Trophoblast cell (in vitro differentiated cells and primary cell): Measurements from ENCODE around the gene UST.

Experiments
- DNase-seq, 2 donors: peaks; one replicate each; pipeline ENCODE4 v3.0.0-alpha.2; 2016
- H2AFZ ChIP-seq: 2 replicates; pipeline ENCODE4 v1.6.1; 2013; ENCODE audit warnings: low read length, moderate library complexity, mild to moderate bottlenecking; ENCODE audit not compliant: insufficient read depth, poor library complexity
- H2AK5ac ChIP-seq: 2 replicates; pipeline ENCODE4 v1.6.1; 2013; ENCODE audit warnings: mild to moderate bottlenecking, low read length
- H2BK120ac ChIP-seq: 2 replicates; pipeline ENCODE4 v1.6.1; 2013; ENCODE audit warnings: low read length, mild to moderate bottlenecking, moderate library complexity; ENCODE audit not compliant: insufficient read depth, poor library complexity
- H2BK12ac ChIP-seq: 2 replicates; pipeline ENCODE4 v1.6.1; 2013; ENCODE audit warnings: mild to moderate bottlenecking, low read length, moderate library complexity
- H2BK5ac ChIP-seq: 2 replicates; pipeline ENCODE4 v1.6.1; 2013; ENCODE audit warnings: low read length, low read depth, moderate library complexity, mild to moderate bottlenecking; ENCODE audit not compliant: poor library complexity
- H3K14ac ChIP-seq: 2 replicates; pipeline ENCODE4 v1.6.1; 2013; ENCODE audit warnings: mild to moderate bottlenecking, low read length
- H3K18ac ChIP-seq: 2 replicates; pipeline ENCODE4 v1.6.1; 2013; ENCODE audit warnings: mild to moderate bottlenecking, low read length
- H3K23ac ChIP-seq: 2 replicates; pipeline ENCODE4 v1.6.1; 2013; ENCODE audit warnings: low read length
- H3K27ac ChIP-seq: 2 replicates; pipeline ENCODE4 v1.5.1; 2013; ENCODE audit warnings: low read depth, mild to moderate bottlenecking, inconsistent platforms, low read length, moderate library complexity
- H3K27me3 ChIP-seq: 2 replicates; pipeline ENCODE4 v1.6.1; 2013; ENCODE audit warnings: inconsistent platforms, mild to moderate bottlenecking, low read length, moderate library complexity; ENCODE audit not compliant: insufficient read depth
- H3K36me3 ChIP-seq, 2 experiments: 1 replicate in 1 of 2; 2 replicates in 1 of 2; pipeline ENCODE4 v1.6.1; 2013; ENCODE audit warnings: low read length in 2 of 2, mild to moderate bottlenecking in 2 of 2, moderate library complexity in 1 of 2; ENCODE audit not compliant: insufficient read depth in 2 of 2, control insufficient read depth in 1 of 2
- H3K4ac ChIP-seq: 2 replicates; pipeline ENCODE4 v1.6.1; 2013; ENCODE audit warnings: low read depth, mild to moderate bottlenecking, low read length, moderate library complexity
- H3K4me1 ChIP-seq, 2 experiments: 1 replicate in 1 of 2; 2 replicates in 1 of 2; pipeline ENCODE4 v1.6.1; 2013; ENCODE audit warnings: low read length in 2 of 2, mild to moderate bottlenecking in 2 of 2, moderate library complexity in 1 of 2; ENCODE audit not compliant: insufficient read depth in 2 of 2, control insufficient read depth in 1 of 2
- H3K4me2 ChIP-seq: 2 replicates; pipeline ENCODE4 v1.6.1; 2013; ENCODE audit warnings: inconsistent platforms, mild to moderate bottlenecking, low read length, moderate library complexity
- H3K4me3 ChIP-seq: 2 replicates; pipeline ENCODE4 v1.5.1; 2013; ENCODE audit warnings: mild to moderate bottlenecking, low read depth, low read length, inconsistent platforms
- H3K79me1 ChIP-seq: one replicate; pipeline ENCODE4 v1.6.1; 2013; ENCODE audit warnings: low read length
- H3K79me2 ChIP-seq: 2 replicates; pipeline ENCODE4 v1.6.1; 2013; ENCODE audit warnings: low read length, mild to moderate bottlenecking; ENCODE audit not compliant: control insufficient read depth, insufficient read depth, poor library complexity
- H3K9ac ChIP-seq: 2 replicates; pipeline ENCODE4 v1.6.1; 2013; ENCODE audit warnings: mild to moderate bottlenecking, low read length
- H3K9me3 ChIP-seq: 2 replicates; pipeline ENCODE4 v1.6.1; 2013; ENCODE audit warnings: low read depth, mild to moderate bottlenecking, control low read depth, inconsistent platforms, low read length; ENCODE audit not compliant: insufficient read depth
- H4K12ac ChIP-seq: 2 replicates; pipeline ENCODE4 v1.6.1; 2013; ENCODE audit warnings: low read depth, mild to moderate bottlenecking, low read length, moderate library complexity
- H4K8ac ChIP-seq: 2 replicates; pipeline ENCODE4 v1.6.1; 2013; ENCODE audit warnings: low read depth, mild to moderate bottlenecking, low read length, moderate library complexity
- H4K91ac ChIP-seq: one replicate; pipeline ENCODE4 v1.6.1; 2013; ENCODE audit warnings: low read depth, mild to moderate bottlenecking, low read length, moderate library complexity
- WGBS: extraction: QIAGEN DNeasy Blood & Tissue Kit; methylation state at CpG from one replicate; pipeline ENCODE4 v1.1.7; 2013; ENCODE audit warnings: missing lambda C conversion rate; ENCODE audit not compliant: insufficient read length, insufficient coverage; ENCODE audit errors: extremely low coverage; 5-methylcytosine and 5-hydroxymethylcytosine counted together

UST gene

DNA sequence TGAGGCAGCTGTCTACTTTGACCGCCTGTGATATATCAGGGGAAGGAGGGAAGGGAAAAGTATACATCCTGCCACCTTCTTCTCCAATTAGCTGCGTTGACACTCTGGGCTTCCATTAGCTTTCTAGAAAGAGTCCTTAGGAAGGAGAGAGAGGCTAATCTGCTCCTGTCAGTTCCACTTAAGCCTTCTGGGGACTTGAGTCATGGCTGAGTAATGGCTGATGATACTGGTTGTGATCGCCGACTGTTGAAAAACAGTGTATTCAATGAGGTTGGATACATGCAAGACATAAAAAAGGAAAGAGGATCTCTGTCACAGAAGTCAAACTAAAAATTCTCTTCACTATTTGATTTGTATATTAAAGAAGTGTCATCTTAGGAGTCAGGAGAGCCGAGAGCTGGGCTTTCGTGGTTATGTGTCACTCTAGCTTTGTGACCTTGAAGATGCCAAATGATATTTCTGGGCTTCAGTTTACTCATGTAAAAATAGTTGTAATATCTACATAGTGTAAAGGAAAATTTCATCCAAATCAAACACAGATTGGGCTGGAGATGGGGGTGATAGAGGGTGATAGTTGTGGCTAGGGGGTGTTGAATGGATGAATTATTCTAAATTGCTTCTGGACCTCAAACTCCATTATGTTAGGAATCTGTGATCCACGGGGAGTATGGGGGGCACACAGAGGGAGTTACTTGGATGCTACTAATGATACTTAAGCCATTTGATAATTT, 189.0 kb downstream of the UST start:
- Histone ChIP-seq H3K9ac (no peak overlapping the region), H4K91ac (no peak overlapping the region), H3K36me3 (peaks cover 0 to 2% of the 10 kb centered on the region in 2 experiments), H3K27ac (no peak overlapping the region), H3K9me3 (no peaks in the 10 kb centered on the region), H3K18ac (no peak overlapping the region), H3K27me3 (no peaks in the 10 kb centered on the region), H2BK12ac (no peak overlapping the region), H4K12ac (no peak overlapping the region), H2AK5ac (no peak overlapping the region), H3K23ac (no peak overlapping the region), H3K4ac (no peak overlapping the region), H2BK5ac (no peak overlapping the region), H3K4me2 (no peak overlapping the region), H3K4me1 (no peaks in the 10 kb centered on the region), H3K79me1 (no peaks in the 10 kb centered on the region), H2AFZ (no peak overlapping the region), H2BK120ac (no peak overlapping the region), H3K4me3 (no peak overlapping the region), H3K14ac (no peak overlapping the region), H3K79me2 (no peaks in the 10 kb centered on the region), H4K8ac (no peak overlapping the region)
- peak; percentile 41 to 67 for DNase-seq
- no CpG with 5 or more reads among the region's 7 CpGs for WGBS

DNA sequence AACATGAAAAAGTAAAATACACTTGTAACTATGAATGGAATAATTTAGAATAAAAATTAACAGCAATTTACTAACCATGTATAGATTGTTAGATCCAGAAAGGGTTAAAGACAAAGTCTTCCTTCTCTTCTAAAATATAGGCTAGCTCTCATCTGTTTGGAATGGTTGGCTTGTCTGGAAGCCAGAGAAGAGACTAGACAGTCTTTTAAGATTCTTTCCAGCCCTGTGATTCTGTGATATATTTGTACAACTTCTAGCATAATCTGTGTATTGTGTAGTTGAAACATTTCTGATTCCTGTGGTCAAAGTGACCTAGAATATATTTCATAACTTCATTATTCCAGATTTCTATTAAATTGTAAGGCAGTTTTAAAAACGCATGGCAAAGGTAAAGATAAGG, 196.6 kb downstream of the UST start:
- no peaks in the 10 kb centered on the region for H3K79me2 ChIP-seq
- H3K23ac ChIP-seq: no peak overlapping the region
- H3K18ac ChIP-seq: no peak overlapping the region
- H3K27me3 ChIP-seq: no peaks in the 10 kb centered on the region
- H4K91ac ChIP-seq: no peak overlapping the region
- H2AFZ ChIP-seq: no peak overlapping the region
- H2BK12ac ChIP-seq: no peak overlapping the region
- H4K8ac ChIP-seq: no peak overlapping the region
- no peak overlapping the region for H3K14ac ChIP-seq
- H4K12ac ChIP-seq: no peak overlapping the region
- no peak overlapping the region for H3K4me2 ChIP-seq
- H3K79me1 ChIP-seq: no peaks in the 10 kb centered on the region
- H2BK120ac ChIP-seq: no peak overlapping the region
- no peak overlapping the region for H2AK5ac ChIP-seq
- no peak overlapping the region for H3K27ac ChIP-seq
- no peak overlapping the region for H3K9ac ChIP-seq
- WGBS: no CpG with 5 or more reads among the region's 1 CpG
- no peaks in the 10 kb centered on the region for H3K36me3 ChIP-seq
- H3K4me3 ChIP-seq: no peak overlapping the region
- H3K4me1 ChIP-seq: no peaks in the 10 kb centered on the region
- no peaks in the 10 kb centered on the region for H3K9me3 ChIP-seq
- peak; percentile 10 to 73 for DNase-seq
- no peak overlapping the region for H2BK5ac ChIP-seq
- no peak overlapping the region for H3K4ac ChIP-seq

DNA sequence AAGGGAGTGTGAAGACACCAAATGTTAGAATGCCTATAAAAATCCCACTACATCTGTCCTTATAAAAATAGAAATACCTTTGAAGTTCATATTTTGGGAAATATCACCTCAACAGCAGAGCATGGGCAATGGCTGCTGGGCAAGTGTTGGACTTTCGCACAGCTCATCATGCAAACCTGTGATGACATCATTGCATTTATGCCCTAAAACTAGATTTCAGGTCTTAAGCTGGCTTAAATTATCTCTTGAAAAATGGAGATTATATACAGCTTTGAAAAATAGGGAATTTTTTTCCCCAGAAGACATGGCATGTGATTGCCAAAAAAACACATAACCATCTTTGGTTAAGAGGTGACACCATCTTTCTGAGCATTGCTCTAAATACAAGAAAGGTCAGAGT, 197.8 kb downstream of the UST start:
- H3K27ac ChIP-seq: no peak overlapping the region
- no peaks in the 10 kb centered on the region for H3K79me2 ChIP-seq
- H3K4me3 ChIP-seq: no peak overlapping the region
- no peak overlapping the region for H3K9ac ChIP-seq
- no CpG with 5 or more reads among the region's 1 CpG for WGBS
- no peak overlapping the region for H4K8ac ChIP-seq
- H2BK120ac ChIP-seq: no peak overlapping the region
- no peak overlapping the region for H2AK5ac ChIP-seq
- H3K4ac ChIP-seq: no peak overlapping the region
- no peak overlapping the region for H3K14ac ChIP-seq
- DNase-seq: no peak
- no peaks in the 10 kb centered on the region for H3K36me3 ChIP-seq
- no peak overlapping the region for H3K4me2 ChIP-seq
- H3K18ac ChIP-seq: no peak overlapping the region
- H3K9me3 ChIP-seq: no peaks in the 10 kb centered on the region
- no peaks in the 10 kb centered on the region for H3K4me1 ChIP-seq
- no peak overlapping the region for H2BK12ac ChIP-seq
- H2BK5ac ChIP-seq: no peak overlapping the region
- H2AFZ ChIP-seq: no peak overlapping the region
- H4K12ac ChIP-seq: no peak overlapping the region
- no peaks in the 10 kb centered on the region for H3K79me1 ChIP-seq
- no peaks in the 10 kb centered on the region for H3K27me3 ChIP-seq
- no peak overlapping the region for H3K23ac ChIP-seq
- no peak overlapping the region for H4K91ac ChIP-seq

DNA sequence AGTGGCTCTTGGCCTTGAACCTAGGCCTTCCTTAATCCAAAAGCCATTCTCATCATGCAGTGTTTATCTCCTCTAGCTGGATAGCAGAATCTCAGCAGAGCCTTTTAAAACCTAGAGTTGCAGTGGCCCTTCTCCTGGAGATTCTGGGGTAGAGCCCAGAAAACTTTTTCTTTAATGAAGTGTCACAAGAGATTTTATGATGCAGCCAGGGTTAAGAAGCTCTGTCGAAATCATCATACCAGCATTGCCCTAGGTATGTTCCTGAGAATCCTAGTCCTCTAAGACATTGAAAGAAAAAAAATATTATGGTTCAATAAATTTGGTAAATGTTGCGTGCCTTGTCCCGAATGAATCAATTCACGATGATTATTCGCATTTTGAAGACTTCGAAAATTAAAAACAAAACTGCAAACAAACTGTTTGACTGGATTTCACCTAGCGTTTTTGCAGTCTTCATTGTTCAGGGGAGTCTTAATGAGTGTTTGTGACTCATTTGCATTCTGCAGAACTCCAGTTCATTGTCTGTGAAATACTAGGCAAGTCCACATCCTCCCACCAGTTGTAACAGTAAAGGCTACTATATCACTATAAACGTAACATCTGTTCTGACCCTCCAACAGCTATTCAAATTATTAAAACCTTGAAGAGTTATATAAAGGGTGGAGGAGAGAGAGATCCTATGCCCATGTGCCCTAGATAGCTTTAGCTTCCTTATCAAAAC, 198.6 kb downstream of the UST start:
- Histone ChIP-seq H3K79me2 (no peaks in the 10 kb centered on the region), H3K27me3 (no peaks in the 10 kb centered on the region), H3K4me3 (no peak overlapping the region), H4K8ac (no peak overlapping the region), H3K27ac (no peak overlapping the region), H3K14ac (no peak overlapping the region), H4K12ac (no peak overlapping the region), H2BK5ac (no peak overlapping the region), H3K79me1 (no peaks in the 10 kb centered on the region), H4K91ac (no peak overlapping the region), H2AK5ac (no peak overlapping the region), H3K18ac (no peak overlapping the region), H3K9me3 (no peaks in the 10 kb centered on the region), H2BK120ac (no peak overlapping the region), H3K36me3 (no peaks in the 10 kb centered on the region), H3K4ac (no peak overlapping the region), H3K4me2 (no peak overlapping the region), H2AFZ (no peak overlapping the region), H3K9ac (no peak overlapping the region), H3K23ac (no peak overlapping the region), H3K4me1 (no peaks in the 10 kb centered on the region), H2BK12ac (no peak overlapping the region)
- peak in 1 of 2 donors; percentile 66 for DNase-seq
- WGBS: no CpG with 5 or more reads among the region's 8 CpGs
